ENCODE measurements around the gene SNX13.

DNA sequence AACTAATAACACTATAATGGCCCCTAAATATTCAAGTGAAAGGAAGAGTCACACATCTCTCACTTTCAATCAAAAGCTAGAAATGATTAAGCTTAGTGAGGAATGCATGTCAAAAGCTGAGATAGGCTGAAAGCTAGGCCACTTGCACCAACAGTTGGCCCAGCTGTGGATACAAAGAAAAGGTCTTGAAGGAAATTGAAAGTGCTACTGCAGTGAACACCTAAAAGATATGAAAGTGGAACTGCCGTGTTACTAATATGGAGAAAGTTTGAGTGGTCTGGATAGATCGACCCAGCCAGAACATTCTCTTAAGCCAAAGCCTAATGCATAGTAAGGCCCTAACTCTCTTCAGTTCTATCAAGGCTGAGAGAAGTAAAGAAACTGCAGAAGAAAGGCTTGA lies 12.1 kb upstream of the SNX13 start:
- TF ChIP-seq POLR2AphosphoS5 (IDR thresholded peaks at IDR 0.05; ENCODE audit: low read depth, low read length) (no peak), POU2F2 (IDR thresholded peaks at IDR 0.05; ENCODE audit: low read depth, low read length) (no peak)
